Pons (tissue), 1 donor: ENCODE data around the gene NAALADL2.
"Not testable (repeated sequence)": the region's sequence is repeated elsewhere in the genome, so short reads cannot be mapped to it uniquely, and the experiment has no call there.

Experiments
- DNase-seq: peaks from one replicate; pipeline ENCODE4 v3.0.0-alpha.2; 2016; ENCODE audit warnings: low spot score

Gene NAALADL2

GRCh38 chr3:175751089-175751488, 892.0 kb downstream of the NAALADL2 start:
- no peak for DNase-seq

GRCh38 chr3:175763948-175764347, 904.8 kb downstream of the NAALADL2 start:
- DNase-seq, result no peak

GRCh38 chr3:175764722-175765121, 905.6 kb downstream of the NAALADL2 start:
- DNase-seq, result no peak

- DNase-seq, result no peak
These were observed 911.3 kb downstream of the NAALADL2 start for GRCh38 chr3:175770426-175770825.

- DNase-seq, result no peak
These were observed 918.4 kb downstream of the NAALADL2 start for GRCh38 chr3:175777495-175777894.

GRCh38 chr3:175777965-175778364, 918.8 kb downstream of the NAALADL2 start:
- no peak for DNase-seq

GRCh38 chr3:175778994-175779393, 919.9 kb downstream of the NAALADL2 start:
- DNase-seq, result no peak

- DNase-seq, result not testable (repeated sequence)
These were observed 928.0 kb downstream of the NAALADL2 start for GRCh38 chr3:175787109-175787508.

GRCh38 chr3:175792245-175792644, 933.1 kb downstream of the NAALADL2 start:
- DNase-seq, result no peak

GRCh38 chr3:175798326-175798725, 939.2 kb downstream of the NAALADL2 start:
- DNase-seq, result no peak

- DNase-seq, result no peak
These were observed 946.7 kb downstream of the NAALADL2 start for GRCh38 chr3:175805825-175806224.

- DNase-seq, result no peak
These were observed 948.0 kb downstream of the NAALADL2 start for GRCh38 chr3:175807175-175807574.

GRCh38 chr3:175818811-175819464, 959.8 kb downstream of the NAALADL2 start:
- DNase-seq, result no peak

- DNase-seq, result not testable (repeated sequence)
These were observed 963.8 kb downstream of the NAALADL2 start for GRCh38 chr3:175822766-175823491.

GRCh38 chr3:175825016-175825580, 966.0 kb downstream of the NAALADL2 start:
- not testable (repeated sequence) for DNase-seq

- no peak for DNase-seq
These were observed 967.6 kb downstream of the NAALADL2 start for GRCh38 chr3:175826759-175827158.

- DNase-seq, result not testable (repeated sequence)
These were observed 970.7 kb downstream of the NAALADL2 start for GRCh38 chr3:175829809-175830208.

- DNase-seq, result not testable (repeated sequence)
These were observed 976.6 kb downstream of the NAALADL2 start for GRCh38 chr3:175835763-175836162.

- DNase-seq, result no peak
These were observed 977.5 kb downstream of the NAALADL2 start for GRCh38 chr3:175836617-175837016.

GRCh38 chr3:175837962-175838361, 978.8 kb downstream of the NAALADL2 start:
- DNase-seq, result no peak

GRCh38 chr3:175839366-175840005, 980.4 kb downstream of the NAALADL2 start:
- no peak for DNase-seq

- no peak for DNase-seq
These were observed 992.4 kb downstream of the NAALADL2 start for GRCh38 chr3:175851541-175851940.

- DNase-seq, result no peak
These were observed 993.4 kb downstream of the NAALADL2 start for GRCh38 chr3:175852560-175852959.
